SKM-1 (cell line): ENCODE measurements around the gene ZNF136.

Source experiments
- DNase-seq: peaks from one replicate; lab custom pipeline; 2025; ENCODE audit not compliant: unreplicated experiment; lab: John Stamatoyannopoulos, UW

The ZNF136 gene

GRCh38 chr19:12187625-12188024 lies 24.7 kb downstream of the ZNF136 start:
- DNase-seq = no peak

- no peak for DNase-seq
Measured at GRCh38 chr19:12194827-12195731, 32.2 kb downstream of the ZNF136 start.

- DNase-seq = no peak
Measured at GRCh38 chr19:12198136-12198535, 35.2 kb downstream of the ZNF136 start.

GRCh38 chr19:12199757-12200419 lies 37.0 kb downstream of the ZNF136 start:
- no peak for DNase-seq

GRCh38 chr19:12202250-12202649 lies 39.4 kb downstream of the ZNF136 start:
- peak; percentile 0 for DNase-seq

- DNase-seq = no peak
Measured at GRCh38 chr19:12205296-12205695, 42.4 kb downstream of the ZNF136 start.

- no peak for DNase-seq
Measured at GRCh38 chr19:12208221-12208620, 45.3 kb downstream of the ZNF136 start.

GRCh38 chr19:12217332-12217731 lies 54.4 kb downstream of the ZNF136 start:
- no peak for DNase-seq

GRCh38 chr19:12222980-12223630 lies 60.2 kb downstream of the ZNF136 start:
- DNase-seq = no peak

- DNase-seq = no peak
Measured at GRCh38 chr19:12224676-12225075, 61.8 kb downstream of the ZNF136 start.

- no peak for DNase-seq
Measured at GRCh38 chr19:12229990-12230389, 67.1 kb downstream of the ZNF136 start.

GRCh38 chr19:12230751-12231733 lies 68.1 kb downstream of the ZNF136 start:
- DNase-seq = no peak

- DNase-seq = no peak
Measured at GRCh38 chr19:12232961-12233360, 70.1 kb downstream of the ZNF136 start.

- DNase-seq = no peak
Measured at GRCh38 chr19:12237143-12237839, 74.4 kb downstream of the ZNF136 start.
